Stimulated activated CD4-positive, alpha-beta T cell treated with anti-CD3 and anti-CD28 coated beads, Interleukin-1b, Interleukin-23, amount 100 ng/mL, for 24 hours (primary cell): Measurements from ENCODE around the gene FKRP.

Experiments used
- DNase-seq, 4 experiments: peaks; one replicate each; pipeline ENCODE4 v3.0.0-alpha.2; 2020; ENCODE audit warnings: low read depth in 4 of 4, low spot score in 1 of 4

FKRP gene

DNA sequence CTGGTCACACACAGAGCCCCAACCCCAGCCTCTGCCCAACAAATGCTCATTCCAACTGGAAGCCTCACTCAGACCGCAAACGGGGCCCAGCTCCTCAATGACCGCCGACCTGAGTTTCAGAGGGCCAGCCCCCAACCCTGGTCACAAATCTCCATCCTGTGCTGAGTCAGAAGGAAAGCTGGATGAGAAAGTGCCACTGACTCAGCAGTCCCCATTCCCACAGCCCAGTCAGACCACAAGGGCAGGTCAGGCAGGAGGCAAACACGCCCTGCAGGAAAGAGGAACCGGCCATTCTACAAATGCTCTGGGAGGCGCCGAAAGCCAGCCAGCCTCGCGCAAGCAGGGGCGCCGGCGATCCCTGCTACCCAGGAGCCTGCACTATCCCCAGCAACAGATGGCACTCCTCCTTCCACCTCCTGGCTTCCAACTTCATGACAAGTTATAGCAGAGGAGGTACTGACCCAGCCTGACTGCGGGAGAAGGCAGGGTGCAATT lies 14.8 kb upstream of the FKRP start:
- no peak for DNase-seq

DNA sequence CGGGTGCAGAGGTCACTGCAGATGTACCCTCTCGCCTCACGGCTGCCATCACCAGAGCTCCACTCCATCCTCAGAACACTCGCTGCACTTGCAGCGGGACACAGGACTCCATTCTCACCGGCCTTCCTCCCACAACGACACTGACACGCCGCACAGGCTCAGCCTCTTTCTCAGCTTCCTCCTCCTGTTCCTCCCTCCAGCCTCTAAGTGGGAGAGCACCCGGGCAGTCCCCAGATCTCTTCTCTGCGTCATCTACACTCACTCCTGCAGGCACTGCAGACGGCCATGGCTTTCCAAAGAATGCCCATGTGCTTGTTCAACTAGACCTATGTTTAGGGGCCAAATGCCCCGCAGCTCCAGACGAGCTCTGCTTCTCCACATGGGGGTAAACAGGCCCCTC lies 14.3 kb upstream of the FKRP start:
- no peak for DNase-seq

- DNase-seq, result no peak
These were observed 13.5 kb upstream of the FKRP start for GRCh38 chr19:46732172-46732938.

DNA sequence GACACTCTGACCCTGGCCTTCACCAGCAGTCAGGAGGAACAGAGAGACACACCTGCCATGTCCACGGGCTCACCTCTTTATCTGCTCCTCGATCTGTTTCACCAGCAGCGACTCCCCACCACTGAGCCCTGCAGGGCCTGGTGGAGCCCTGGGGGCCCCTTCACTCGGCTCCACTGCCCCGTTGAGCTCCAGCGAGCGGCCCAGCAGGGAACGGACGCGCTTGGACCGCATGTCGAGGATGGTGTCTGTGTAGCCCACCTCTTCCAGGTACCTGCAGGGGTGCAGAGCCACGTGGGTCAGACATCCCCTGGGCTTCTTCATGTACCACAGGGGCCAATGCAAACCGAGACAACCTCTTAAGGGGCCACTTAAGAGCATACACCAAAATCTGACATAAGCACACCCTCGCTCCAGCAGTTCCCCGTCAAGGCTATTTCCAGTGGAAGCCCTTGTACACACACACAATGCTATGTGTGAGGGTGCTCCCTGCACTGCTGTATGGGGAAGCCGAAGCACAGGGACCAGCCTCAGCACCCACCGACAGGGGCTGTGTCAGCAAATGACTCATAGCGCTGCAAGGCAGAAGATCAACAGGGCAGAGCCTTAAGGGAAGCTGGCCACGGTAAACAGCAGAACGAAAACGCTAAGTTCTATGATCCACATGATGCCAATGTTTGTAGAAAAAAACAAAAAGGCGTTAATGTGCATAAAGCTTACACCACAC lies 12.7 kb upstream of the FKRP start:
- no peak for DNase-seq

DNA sequence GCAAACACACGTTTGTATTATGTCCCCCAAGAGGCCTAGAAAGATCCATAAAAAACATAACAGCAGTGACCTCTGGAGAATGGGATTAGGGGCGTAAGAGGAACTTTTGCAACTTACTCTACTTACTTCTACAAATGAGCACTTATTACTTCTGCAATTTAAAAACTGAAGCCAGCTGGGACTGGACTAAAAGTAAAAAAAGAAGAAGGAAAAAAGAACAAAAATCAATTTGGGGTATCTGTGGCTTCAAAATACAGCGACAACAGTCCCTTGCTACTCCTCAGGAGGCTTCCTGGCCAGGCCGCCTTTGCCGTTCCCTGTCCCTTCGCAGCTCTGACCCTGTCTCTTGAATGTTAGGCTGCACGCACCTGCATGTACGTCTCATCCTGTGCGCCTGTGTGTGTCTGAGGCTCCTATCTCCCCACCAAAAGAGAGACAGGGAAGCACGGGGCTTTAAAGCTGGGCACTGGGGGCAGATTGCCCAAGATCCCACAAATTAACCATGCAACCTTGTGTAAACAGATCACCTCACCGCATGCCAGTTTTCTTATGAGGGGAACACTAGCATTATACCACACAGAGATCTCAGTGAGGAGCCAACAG lies 12.1 kb upstream of the FKRP start:
- no peak for DNase-seq

DNA sequence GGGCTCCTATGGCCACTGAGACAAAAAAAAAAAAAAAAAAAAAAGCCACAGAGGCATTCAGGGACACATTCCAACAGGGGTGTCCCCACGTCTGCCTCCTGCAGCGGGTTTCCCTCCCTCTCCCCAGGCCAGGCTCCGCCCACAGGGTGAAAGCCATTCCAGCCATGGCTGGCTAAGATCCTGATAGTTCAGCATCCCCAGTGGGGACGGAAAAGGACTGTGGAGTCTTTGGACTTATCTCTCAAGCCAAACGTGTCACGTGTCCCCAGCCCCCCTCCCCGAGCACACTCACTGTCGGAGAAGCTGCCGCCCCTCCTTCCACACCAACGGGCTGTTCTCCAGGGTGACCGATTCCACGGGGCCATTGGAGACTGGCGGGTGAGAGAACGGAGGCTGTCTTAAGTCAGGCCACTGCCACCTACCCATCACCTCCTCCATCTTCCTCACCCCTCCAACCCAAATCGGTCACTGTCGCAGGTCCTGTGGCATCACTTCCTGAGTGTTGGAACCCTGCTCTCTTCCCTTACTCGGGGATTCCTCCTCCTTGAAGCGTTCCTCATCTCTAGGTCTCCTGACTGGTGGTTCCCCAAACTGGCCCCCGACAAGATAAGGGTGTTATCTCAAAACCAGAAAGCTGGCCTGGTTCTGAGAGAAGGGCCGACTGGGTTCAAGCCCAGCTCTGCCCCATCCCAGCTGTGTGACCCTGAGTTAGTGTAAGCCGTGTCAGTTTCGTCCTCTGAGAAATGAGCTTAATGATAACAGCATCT lies 9.1 kb upstream of the FKRP start:
- DNase-seq, result no peak

DNA sequence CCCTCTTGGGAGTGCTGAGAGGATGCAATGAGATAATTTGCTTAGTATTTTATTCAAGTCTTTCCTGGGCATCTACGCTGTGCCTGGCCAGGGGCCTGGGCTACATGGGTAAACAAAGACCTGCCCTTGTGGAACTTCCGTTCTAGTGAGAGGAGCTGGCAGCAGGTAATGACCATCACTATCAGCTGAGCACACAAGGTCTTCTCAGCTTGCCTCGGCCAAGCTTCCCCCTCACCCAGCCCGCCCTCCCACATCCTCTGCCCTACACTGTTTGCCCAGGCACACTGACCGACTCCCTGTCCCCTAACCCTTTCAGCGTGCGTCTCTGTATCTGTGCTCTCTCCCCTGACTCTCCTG lies 8.6 kb upstream of the FKRP start:
- DNase-seq, result no peak

- DNase-seq, result no peak
These were observed 8.1 kb upstream of the FKRP start for GRCh38 chr19:46737761-46738171.

DNA sequence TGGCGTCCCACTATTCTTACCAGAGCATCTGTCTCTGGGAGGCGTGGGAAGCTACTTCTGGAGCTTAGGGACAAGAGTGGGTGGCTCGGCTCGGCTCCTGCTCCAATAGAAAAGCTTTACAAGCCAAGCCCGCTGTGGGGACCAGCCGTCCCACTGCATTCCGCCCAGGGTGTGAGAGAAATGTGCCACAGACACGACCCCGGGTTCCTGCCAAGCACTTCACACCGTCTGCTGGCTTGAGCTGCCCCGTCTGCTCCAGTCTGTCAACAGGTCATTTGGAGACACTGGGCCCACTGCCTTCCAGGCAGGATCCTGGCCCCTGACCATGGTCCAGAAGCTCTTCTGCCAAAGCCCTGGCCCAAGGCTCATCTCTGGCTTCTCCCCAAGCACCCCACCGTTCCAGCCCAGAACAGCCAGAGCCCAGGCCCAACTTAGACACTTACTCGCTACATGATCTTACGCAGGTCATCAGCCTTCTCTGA lies 6.5 kb upstream of the FKRP start:
- DNase-seq, result no peak

GRCh38 chr19:46741447-46741846 lies 4.4 kb upstream of the FKRP start:
- no peak for DNase-seq

- no peak for DNase-seq
These were observed 2.9 kb upstream of the FKRP start for GRCh38 chr19:46742926-46743480.

- no peak for DNase-seq
These were observed 1.7 kb upstream of the FKRP start for GRCh38 chr19:46744005-46744691.

GRCh38 chr19:46745030-46745429 lies 827 bp upstream of the FKRP start:
- DNase-seq, result no peak

DNA sequence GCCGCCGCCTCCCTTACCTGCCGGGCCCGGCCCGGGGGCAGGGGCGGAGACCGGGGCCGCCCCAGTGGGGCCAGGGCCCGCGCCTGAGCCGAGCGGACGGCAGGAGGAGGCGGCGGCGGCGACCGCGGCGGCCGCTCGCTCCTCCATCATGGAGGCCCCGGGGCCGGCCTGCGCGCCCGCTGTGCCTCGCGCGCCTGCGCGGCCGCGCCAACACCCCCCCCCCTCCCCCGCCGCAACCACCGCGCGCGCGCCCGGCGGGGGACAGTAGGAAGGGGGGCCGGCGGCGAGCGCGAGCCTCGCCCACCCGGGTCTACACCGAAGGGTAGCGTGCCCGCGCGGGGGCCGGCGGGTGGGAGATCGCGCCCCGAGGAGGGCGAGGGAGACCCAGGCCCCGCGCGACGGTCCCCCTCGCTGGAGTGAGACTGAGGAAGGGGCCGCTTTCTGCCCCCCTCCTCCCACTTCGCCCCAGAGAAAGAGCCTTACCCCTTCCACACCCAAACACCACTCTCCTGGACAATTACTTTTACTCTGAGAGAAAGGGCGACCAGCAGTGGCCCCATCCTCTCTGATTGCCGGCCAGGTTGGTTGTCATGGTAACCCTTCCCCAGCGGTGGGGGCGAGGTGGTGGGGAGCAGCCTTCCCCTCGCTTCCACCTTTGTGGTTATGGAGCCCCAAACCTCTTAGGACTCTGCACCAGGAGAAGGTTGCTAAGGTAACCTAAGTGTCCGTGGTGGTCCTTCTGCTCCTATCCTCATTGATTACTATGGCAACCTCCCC lies 612 bp downstream of the FKRP start, which contains the start of gene STRN4:
TSS of gene STRN4 (minus strand) at position 170 of the 777 bp plus-strand sequence. CDS start at position 150, 20 bp downstream.
- DNase-seq, result peak in 2 of 4 experiments; percentile 30 to 37

GRCh38 chr19:46748325-46749109 lies 2.7 kb downstream of the FKRP start:
- peak; percentile 69 to 81 (median 74) for DNase-seq

- DNase-seq, result peak in 2 of 4 experiments; percentile 33 to 40
These were observed 7.7 kb downstream of the FKRP start for GRCh38 chr19:46753420-46754155.

DNA sequence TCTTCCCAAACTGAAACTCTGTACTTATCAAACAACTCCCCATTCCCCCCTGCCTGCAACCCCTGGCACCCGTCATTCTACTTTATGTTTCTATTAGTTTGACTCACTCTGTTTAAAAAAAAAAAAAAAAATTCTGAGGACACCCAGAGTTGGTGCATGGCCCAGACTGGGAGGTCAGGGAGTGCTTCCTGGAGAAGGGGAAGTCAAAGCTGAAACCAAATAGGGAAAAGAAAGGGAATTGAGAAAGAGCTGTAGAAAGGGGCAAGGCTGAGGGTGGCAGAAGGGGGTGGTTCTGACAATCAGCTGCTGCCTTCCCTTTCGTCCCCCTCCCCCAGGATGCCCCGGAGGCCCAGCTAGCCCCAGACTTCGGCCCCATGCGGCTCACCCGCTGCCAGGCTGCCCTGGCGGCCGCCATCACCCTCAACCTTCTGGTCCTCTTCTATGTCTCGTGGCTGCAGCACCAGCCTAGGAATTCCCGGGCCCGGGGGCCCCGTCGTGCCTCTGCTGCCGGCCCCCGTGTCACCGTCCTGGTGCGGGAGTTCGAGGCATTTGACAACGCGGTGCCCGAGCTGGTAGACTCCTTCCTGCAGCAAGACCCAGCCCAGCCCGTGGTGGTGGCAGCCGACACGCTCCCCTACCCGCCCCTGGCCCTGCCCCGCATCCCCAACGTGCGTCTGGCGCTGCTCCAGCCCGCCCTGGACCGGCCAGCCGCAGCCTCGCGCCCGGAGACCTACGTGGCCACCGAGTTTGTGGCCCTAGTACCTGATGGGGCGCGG lies 9.4 kb downstream of the FKRP start:
- no peak for DNase-seq
